Measurements from ENCODE around the gene CD6. TPM values are rescaled to one million over a fixed set of nuclear protein-coding genes. Genes with fewer than 3 reads are reported as not detected.

Gene CD6
- total RNA-seq, 3 donors from 2014 or later (not counting 1 experiment from before 2014, with no cell fraction given) = 18.9 to 111 (median 85.6) TPM

DNA sequence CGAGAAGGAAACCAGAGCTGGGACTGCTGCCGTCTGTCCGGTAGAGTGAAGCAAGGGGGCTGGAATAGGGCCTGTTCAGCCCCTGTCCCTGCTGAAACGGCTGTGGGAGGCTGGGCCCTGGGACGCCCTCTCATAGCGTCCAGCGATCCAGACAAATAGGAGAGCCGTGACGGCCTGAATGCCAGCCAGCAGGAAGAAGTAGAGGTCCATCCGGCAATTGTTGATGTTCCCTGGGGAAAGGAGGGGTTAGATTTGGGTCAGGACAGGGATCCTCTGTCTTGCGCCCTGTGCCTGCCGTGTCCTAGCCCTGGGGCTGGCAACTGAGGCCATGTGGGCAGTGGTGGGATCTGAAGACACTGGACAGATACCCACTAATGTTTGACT, 34.3 kb upstream of the CD6 start:
- Mint-ChIP-seq H3K27me3 (ENCODE audit: low read depth in 2 of 2) (peaks cover 0 to 4% of the 10 kb centered on the region in 2 donors), H3K36me3 (no peaks in the 10 kb centered on the region), H3K27ac (no peak overlapping the region), H3K4me1 (no peaks in the 10 kb centered on the region), H3K4me3 (no peak overlapping the region), H3K9me3 (no peaks in the 10 kb centered on the region)
- TF ChIP-seq, protein P1, sequence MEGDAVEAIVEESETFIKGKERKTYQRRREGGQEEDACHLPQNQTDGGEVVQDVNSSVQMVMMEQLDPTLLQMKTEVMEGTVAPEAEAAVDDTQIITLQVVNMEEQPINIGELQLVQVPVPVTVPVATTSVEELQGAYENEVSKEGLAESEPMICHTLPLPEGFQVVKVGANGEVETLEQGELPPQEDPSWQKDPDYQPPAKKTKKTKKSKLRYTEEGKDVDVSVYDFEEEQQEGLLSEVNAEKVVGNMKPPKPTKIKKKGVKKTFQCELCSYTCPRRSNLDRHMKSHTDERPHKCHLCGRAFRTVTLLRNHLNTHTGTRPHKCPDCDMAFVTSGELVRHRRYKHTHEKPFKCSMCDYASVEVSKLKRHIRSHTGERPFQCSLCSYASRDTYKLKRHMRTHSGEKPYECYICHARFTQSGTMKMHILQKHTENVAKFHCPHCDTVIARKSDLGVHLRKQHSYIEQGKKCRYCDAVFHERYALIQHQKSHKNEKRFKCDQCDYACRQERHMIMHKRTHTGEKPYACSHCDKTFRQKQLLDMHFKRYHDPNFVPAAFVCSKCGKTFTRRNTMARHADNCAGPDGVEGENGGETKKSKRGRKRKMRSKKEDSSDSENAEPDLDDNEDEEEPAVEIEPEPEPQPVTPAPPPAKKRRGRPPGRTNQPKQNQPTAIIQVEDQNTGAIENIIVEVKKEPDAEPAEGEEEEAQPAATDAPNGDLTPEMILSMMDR (IDR thresholded peaks at IDR 0.05) = no peak
- H3K9me3 ChIP-seq (ENCODE audit: control insufficient read depth, insufficient read depth, low read length) = no peaks in the 10 kb centered on the region
- H3K36me3 ChIP-seq (ENCODE audit: control insufficient read depth, insufficient read depth, low read length) = no peaks in the 10 kb centered on the region
- no peak for ATAC-seq
- WGBS (ENCODE audit: insufficient coverage) = 88% methylated on average over 12 of the region's 12 CpGs
- intact Hi-C loops (cut with micrococcal nuclease) = no loop called here
- DNase-seq = no peak
- no peaks in the 10 kb centered on the region for H3K4me1 ChIP-seq (ENCODE audit: control insufficient read depth, insufficient read depth, low read length)
- H3K27me3 ChIP-seq (ENCODE audit: control insufficient read depth, insufficient read depth, low read length) = no peaks in the 10 kb centered on the region
- no peak overlapping the region for H3K27ac ChIP-seq (ENCODE audit: low read length)
- H3K4me3 ChIP-seq (ENCODE audit: low read length) = no peak overlapping the region

DNA sequence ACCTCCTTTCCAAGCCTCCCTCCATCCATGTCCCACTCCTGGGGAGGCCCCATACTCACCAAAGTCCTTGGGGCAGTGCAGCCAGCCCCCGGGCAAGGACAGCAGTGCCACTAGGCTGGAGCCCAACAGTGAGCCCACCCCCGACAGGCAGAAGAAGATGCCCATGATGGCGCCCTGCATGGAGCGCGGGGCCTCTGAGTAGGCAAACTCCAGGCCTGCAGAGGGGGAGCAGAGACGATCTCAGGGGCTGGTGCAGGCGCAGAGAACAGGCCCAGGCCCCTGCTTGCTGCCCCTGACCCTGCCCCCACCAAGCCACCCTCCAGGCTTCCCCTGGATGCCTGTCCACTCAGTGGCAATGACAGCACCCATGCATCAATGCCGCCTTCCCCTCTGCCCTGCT, 33.7 kb upstream of the CD6 start:
- no peak for ATAC-seq
- intact Hi-C loops (cut with micrococcal nuclease) = no loop called here
- Histone ChIP-seq H3K36me3 (ENCODE audit: control insufficient read depth, insufficient read depth, low read length) (no peaks in the 10 kb centered on the region), H3K4me1 (ENCODE audit: control insufficient read depth, insufficient read depth, low read length) (no peaks in the 10 kb centered on the region), H3K27me3 (ENCODE audit: control insufficient read depth, insufficient read depth, low read length) (no peaks in the 10 kb centered on the region), H3K9me3 (ENCODE audit: control insufficient read depth, insufficient read depth, low read length) (no peaks in the 10 kb centered on the region), H3K4me3 (ENCODE audit: low read length) (no peak overlapping the region), H3K27ac (ENCODE audit: low read length) (no peak overlapping the region)
- Mint-ChIP-seq H3K27me3 (ENCODE audit: low read depth in 2 of 2) (peaks cover 0 to 4% of the 10 kb centered on the region in 2 donors), H3K36me3 (no peaks in the 10 kb centered on the region), H3K9me3 (no peaks in the 10 kb centered on the region), H3K4me3 (no peak overlapping the region), H3K27ac (no peak overlapping the region), H3K4me1 (no peaks in the 10 kb centered on the region)
- TF ChIP-seq, protein P1 (IDR thresholded peaks at IDR 0.05) = no peak
- 91% methylated on average over 8 of the region's 8 CpGs for WGBS (ENCODE audit: insufficient coverage)
- no peak for DNase-seq

DNA sequence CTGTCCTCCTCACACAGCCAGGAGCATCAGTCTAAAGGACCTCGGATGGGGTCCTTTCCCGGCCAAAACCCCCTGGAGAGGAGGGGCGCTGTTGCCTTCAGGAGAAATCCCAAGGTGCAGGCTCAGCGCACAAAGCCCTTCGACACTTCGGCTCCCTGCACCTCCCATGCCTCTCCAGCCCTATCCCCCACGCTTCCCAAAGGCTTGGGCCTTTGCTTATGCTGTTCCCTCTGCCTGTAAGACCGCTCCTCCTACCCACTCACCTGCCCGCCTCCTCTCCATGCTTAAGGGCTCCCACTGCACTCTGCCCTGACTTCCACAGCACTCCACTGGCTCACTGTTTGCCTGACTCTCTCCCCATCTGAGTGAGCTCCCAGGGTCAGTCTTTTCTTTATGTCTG, 33.0 kb upstream of the CD6 start:
- intact Hi-C loops (cut with micrococcal nuclease) = no loop called here
- H3K27ac Mint-ChIP-seq = no peak overlapping the region
- H3K9me3 ChIP-seq (ENCODE audit: control insufficient read depth, insufficient read depth, low read length) = no peaks in the 10 kb centered on the region
- H3K4me1 Mint-ChIP-seq = no peaks in the 10 kb centered on the region
- no peaks in the 10 kb centered on the region for H3K36me3 ChIP-seq (ENCODE audit: control insufficient read depth, insufficient read depth, low read length)
- no peak for DNase-seq
- peaks cover 0 to 4% of the 10 kb centered on the region in 2 donors for H3K27me3 Mint-ChIP-seq (ENCODE audit: low read depth in 2 of 2)
- no peak overlapping the region for H3K4me3 ChIP-seq (ENCODE audit: low read length)
- H3K36me3 Mint-ChIP-seq = no peaks in the 10 kb centered on the region
- H3K27me3 ChIP-seq (ENCODE audit: control insufficient read depth, insufficient read depth, low read length) = no peaks in the 10 kb centered on the region
- no peak for ATAC-seq
- no peaks in the 10 kb centered on the region for H3K4me1 ChIP-seq (ENCODE audit: control insufficient read depth, insufficient read depth, low read length)
- H3K9me3 Mint-ChIP-seq = no peaks in the 10 kb centered on the region
- 91% methylated on average over 9 of the region's 9 CpGs for WGBS (ENCODE audit: insufficient coverage)
- TF ChIP-seq, protein P1 (IDR thresholded peaks at IDR 0.05) = no peak
- H3K27ac ChIP-seq (ENCODE audit: low read length) = no peak overlapping the region
- no peak overlapping the region for H3K4me3 Mint-ChIP-seq

DNA sequence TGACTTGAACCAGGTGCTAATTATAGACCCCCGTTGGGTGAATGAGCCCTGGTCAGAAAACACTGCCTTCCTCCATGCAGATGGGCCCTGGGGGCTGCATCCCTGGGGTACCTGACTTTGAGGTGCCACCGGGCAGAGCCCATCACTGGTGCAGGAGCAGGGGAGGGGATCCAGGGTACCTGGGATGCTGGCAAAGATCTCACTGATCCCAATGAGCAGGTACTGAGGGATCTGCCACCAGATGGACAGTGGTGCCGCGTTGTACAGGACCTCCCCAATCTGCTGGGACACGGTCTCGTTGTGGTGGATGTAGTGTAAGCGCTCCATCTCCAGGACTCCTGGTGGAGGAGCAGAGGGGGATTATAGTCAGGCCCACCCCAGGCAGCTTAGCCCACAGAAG, 32.2 kb upstream of the CD6 start:
- H3K27ac Mint-ChIP-seq = no peak overlapping the region
- H3K27ac ChIP-seq (ENCODE audit: low read length) = no peak overlapping the region
- no peaks in the 10 kb centered on the region for H3K4me1 Mint-ChIP-seq
- no peak for ATAC-seq
- H3K9me3 Mint-ChIP-seq = no peaks in the 10 kb centered on the region
- H3K27me3 ChIP-seq (ENCODE audit: control insufficient read depth, insufficient read depth, low read length) = no peaks in the 10 kb centered on the region
- H3K36me3 Mint-ChIP-seq = no peaks in the 10 kb centered on the region
- H3K36me3 ChIP-seq (ENCODE audit: control insufficient read depth, insufficient read depth, low read length) = no peaks in the 10 kb centered on the region
- H3K9me3 ChIP-seq (ENCODE audit: control insufficient read depth, insufficient read depth, low read length) = no peaks in the 10 kb centered on the region
- no peak for DNase-seq
- WGBS (ENCODE audit: insufficient coverage) = 93% methylated on average over 7 of the region's 7 CpGs
- no peaks in the 10 kb centered on the region for H3K4me1 ChIP-seq (ENCODE audit: control insufficient read depth, insufficient read depth, low read length)
- H3K27me3 Mint-ChIP-seq (ENCODE audit: low read depth in 2 of 2) = no peaks in the 10 kb centered on the region
- TF ChIP-seq, protein P1 (IDR thresholded peaks at IDR 0.05) = no peak
- H3K4me3 Mint-ChIP-seq = no peak overlapping the region
- intact Hi-C loops (cut with micrococcal nuclease) = no loop called here
- H3K4me3 ChIP-seq (ENCODE audit: low read length) = no peak overlapping the region
